ENCODE results near the gene SCAF11.

Gene SCAF11

GRCh38 chr12:45991284-45992249, 1.2 kb upstream of the SCAF11 start:
- H3K27me3 Mint-ChIP-seq (ENCODE audit: low read depth) = peaks cover 9% of the 10 kb centered on the region
- peak overlapping the region; percentile 100 for H3K27ac Mint-ChIP-seq
- peaks cover 15% of the 10 kb centered on the region for H3K36me3 Mint-ChIP-seq (ENCODE audit: low read depth)
- peak overlapping the region; percentile 93 for H3K4me3 Mint-ChIP-seq
- no peaks in the 10 kb centered on the region for H3K9me3 Mint-ChIP-seq
- H3K4me1 Mint-ChIP-seq (ENCODE audit: low read depth) = peaks cover 32% of the 10 kb centered on the region

- Mint-ChIP-seq H3K4me1 (ENCODE audit: low read depth) (peaks cover 47% of the 10 kb centered on the region), H3K36me3 (ENCODE audit: low read depth) (peaks cover 30% of the 10 kb centered on the region)
These were observed 480 bp downstream of the SCAF11 start for GRCh38 chr12:45989721-45990467.

GRCh38 chr12:45989287-45989686, 1.1 kb downstream of the SCAF11 start:
- H3K27me3 Mint-ChIP-seq (ENCODE audit: low read depth) = peaks cover 4% of the 10 kb centered on the region
- peak overlapping the region; percentile 93 for H3K4me3 Mint-ChIP-seq
- peak overlapping the region; percentile 100 for H3K27ac Mint-ChIP-seq
- H3K4me1 Mint-ChIP-seq (ENCODE audit: low read depth) = peaks cover 50% of the 10 kb centered on the region
- H3K36me3 Mint-ChIP-seq (ENCODE audit: low read depth) = peaks cover 32% of the 10 kb centered on the region
- no peaks in the 10 kb centered on the region for H3K9me3 Mint-ChIP-seq

More at GRCh38 chr12:45989721-45990467, 480 bp downstream of the SCAF11 start:
- Mint-ChIP-seq H3K27ac (peak overlapping the region; percentile 100), H3K4me3 (peak overlapping the region; percentile 93), H3K27me3 (ENCODE audit: low read depth) (peaks cover 4% of the 10 kb centered on the region), H3K9me3 (no peaks in the 10 kb centered on the region)

- peak overlapping the region; percentile 23 for H3K4me3 Mint-ChIP-seq
- H3K4me1 Mint-ChIP-seq (ENCODE audit: low read depth) = peaks cover 56% of the 10 kb centered on the region
- peaks cover 4% of the 10 kb centered on the region for H3K27me3 Mint-ChIP-seq (ENCODE audit: low read depth)
- peaks cover 34% of the 10 kb centered on the region for H3K36me3 Mint-ChIP-seq (ENCODE audit: low read depth)
- no peaks in the 10 kb centered on the region for H3K9me3 Mint-ChIP-seq
- no peak overlapping the region for H3K27ac Mint-ChIP-seq
These were observed 2.1 kb downstream of the SCAF11 start for GRCh38 chr12:45988264-45988663.

GRCh38 chr12:45987340-45987727, 3.0 kb downstream of the SCAF11 start:
- H3K4me3 Mint-ChIP-seq = peak overlapping the region; percentile 41
- H3K27ac Mint-ChIP-seq = no peak overlapping the region
- peaks cover 63% of the 10 kb centered on the region for H3K4me1 Mint-ChIP-seq (ENCODE audit: low read depth)
- peaks cover 4% of the 10 kb centered on the region for H3K27me3 Mint-ChIP-seq (ENCODE audit: low read depth)
- no peaks in the 10 kb centered on the region for H3K9me3 Mint-ChIP-seq
- H3K36me3 Mint-ChIP-seq (ENCODE audit: low read depth) = peaks cover 37% of the 10 kb centered on the region

- H3K4me1 Mint-ChIP-seq (ENCODE audit: low read depth) = peaks cover 63% of the 10 kb centered on the region
- H3K4me3 Mint-ChIP-seq = no peak overlapping the region
- H3K9me3 Mint-ChIP-seq = no peaks in the 10 kb centered on the region
- H3K27ac Mint-ChIP-seq = no peak overlapping the region
- peaks cover 4% of the 10 kb centered on the region for H3K27me3 Mint-ChIP-seq (ENCODE audit: low read depth)
- peaks cover 37% of the 10 kb centered on the region for H3K36me3 Mint-ChIP-seq (ENCODE audit: low read depth)
These were observed 3.6 kb downstream of the SCAF11 start for GRCh38 chr12:45986641-45987339.

GRCh38 chr12:45981075-45981837, 9.1 kb downstream of the SCAF11 start:
- Mint-ChIP-seq H3K36me3 (ENCODE audit: low read depth) (peaks cover 23% of the 10 kb centered on the region), H3K4me3 (no peak overlapping the region), H3K27me3 (ENCODE audit: low read depth) (no peaks in the 10 kb centered on the region), H3K27ac (no peak overlapping the region), H3K4me1 (ENCODE audit: low read depth) (peaks cover 71% of the 10 kb centered on the region), H3K9me3 (no peaks in the 10 kb centered on the region)

- Mint-ChIP-seq H3K27ac (no peak overlapping the region), H3K9me3 (no peaks in the 10 kb centered on the region), H3K27me3 (ENCODE audit: low read depth) (no peaks in the 10 kb centered on the region), H3K4me3 (no peak overlapping the region), H3K36me3 (ENCODE audit: low read depth) (peaks cover 19% of the 10 kb centered on the region), H3K4me1 (ENCODE audit: low read depth) (peaks cover 65% of the 10 kb centered on the region)
These were observed 9.8 kb downstream of the SCAF11 start for GRCh38 chr12:45980540-45980939.

GRCh38 chr12:45978108-45978507, 12.3 kb downstream of the SCAF11 start:
- Mint-ChIP-seq H3K36me3 (ENCODE audit: low read depth) (peaks cover 27% of the 10 kb centered on the region), H3K27ac (no peak overlapping the region), H3K9me3 (peaks cover 6% of the 10 kb centered on the region), H3K4me1 (ENCODE audit: low read depth) (peaks cover 63% of the 10 kb centered on the region), H3K27me3 (ENCODE audit: low read depth) (no peaks in the 10 kb centered on the region), H3K4me3 (no peak overlapping the region)

- H3K27ac Mint-ChIP-seq = no peak overlapping the region
- peaks cover 27% of the 10 kb centered on the region for H3K36me3 Mint-ChIP-seq (ENCODE audit: low read depth)
- H3K4me1 Mint-ChIP-seq (ENCODE audit: low read depth) = peaks cover 61% of the 10 kb centered on the region
- H3K9me3 Mint-ChIP-seq = peaks cover 9% of the 10 kb centered on the region
- H3K27me3 Mint-ChIP-seq (ENCODE audit: low read depth) = no peaks in the 10 kb centered on the region
- H3K4me3 Mint-ChIP-seq = no peak overlapping the region
These were observed 12.8 kb downstream of the SCAF11 start for GRCh38 chr12:45977620-45978019.

GRCh38 chr12:45975506-45975905, 14.9 kb downstream of the SCAF11 start:
- no peak overlapping the region for H3K4me3 Mint-ChIP-seq
- H3K27me3 Mint-ChIP-seq (ENCODE audit: low read depth) = no peaks in the 10 kb centered on the region
- H3K36me3 Mint-ChIP-seq (ENCODE audit: low read depth) = peaks cover 41% of the 10 kb centered on the region
- peaks cover 57% of the 10 kb centered on the region for H3K4me1 Mint-ChIP-seq (ENCODE audit: low read depth)
- peaks cover 9% of the 10 kb centered on the region for H3K9me3 Mint-ChIP-seq
- no peak overlapping the region for H3K27ac Mint-ChIP-seq

GRCh38 chr12:45974883-45975282, 15.5 kb downstream of the SCAF11 start:
- H3K36me3 Mint-ChIP-seq (ENCODE audit: low read depth) = peaks cover 46% of the 10 kb centered on the region

GRCh38 chr12:45974171-45974719, 16.1 kb downstream of the SCAF11 start:
- H3K9me3 Mint-ChIP-seq = peaks cover 9% of the 10 kb centered on the region
- peaks cover 47% of the 10 kb centered on the region for H3K36me3 Mint-ChIP-seq (ENCODE audit: low read depth)
- no peak overlapping the region for H3K27ac Mint-ChIP-seq
- H3K27me3 Mint-ChIP-seq (ENCODE audit: low read depth) = no peaks in the 10 kb centered on the region
- peaks cover 54% of the 10 kb centered on the region for H3K4me1 Mint-ChIP-seq (ENCODE audit: low read depth)
- no peak overlapping the region for H3K4me3 Mint-ChIP-seq

More at GRCh38 chr12:45974883-45975282, 15.5 kb downstream of the SCAF11 start:
- Mint-ChIP-seq H3K9me3 (peaks cover 9% of the 10 kb centered on the region), H3K4me3 (no peak overlapping the region), H3K27ac (no peak overlapping the region), H3K4me1 (ENCODE audit: low read depth) (peaks cover 55% of the 10 kb centered on the region), H3K27me3 (ENCODE audit: low read depth) (no peaks in the 10 kb centered on the region)

Data from T-helper 1 cell treated with Interleukin-12 subunit alpha and Interleukin-12 subunit beta and Interleukin-4 antibody, amounts not matched to agents 30 μg/mL and 1 μg/mL, for 36 hours (primary cell).